Stimulated activated memory B cell treated with anti-CD40 and anti-IgM and Interleukin-4, amounts not matched to agents 10 μg/mL and 1 μg/mL and 100 μg/mL, for 72 hours (primary cell): Measurements from ENCODE around the gene FTL.

Experiments used
- ATAC-seq: fragments of 150-1000 bp; cut with Tn5 transposase; 2 replicates; pipeline ENCODE4 v1.10.0; 2021
- H3K27ac Mint-ChIP-seq: one replicate; pipeline ENCODE4 v1.8.0; 2022; ENCODE audit warnings: mild to moderate bottlenecking, mixed read lengths
- H3K27me3 Mint-ChIP-seq: one replicate; pipeline ENCODE4 v1.8.0; 2022; ENCODE audit warnings: mixed read lengths
- H3K36me3 Mint-ChIP-seq: one replicate; pipeline ENCODE4 v1.8.0; 2022; ENCODE audit warnings: mixed read lengths
- H3K4me1 Mint-ChIP-seq: one replicate; pipeline ENCODE4 v1.8.0; 2022; ENCODE audit warnings: mixed read lengths
- H3K4me3 Mint-ChIP-seq: one replicate; pipeline ENCODE4 v1.8.0; 2022; ENCODE audit warnings: mild to moderate bottlenecking, moderate library complexity, mixed read lengths
- H3K9me3 Mint-ChIP-seq: one replicate; pipeline ENCODE4 v1.8.0; 2022; ENCODE audit warnings: mixed read lengths

Gene FTL

GRCh38 chr19:48958006-48958405 lies 7.1 kb upstream of the FTL start:
- no peak overlapping the region for H3K4me3 Mint-ChIP-seq
- no peaks in the 10 kb centered on the region for H3K27me3 Mint-ChIP-seq
- H3K36me3 Mint-ChIP-seq, result peaks cover 42% of the 10 kb centered on the region
- H3K27ac Mint-ChIP-seq, result no peak overlapping the region
- no peaks in the 10 kb centered on the region for H3K9me3 Mint-ChIP-seq
- H3K4me1 Mint-ChIP-seq, result peaks cover 44% of the 10 kb centered on the region
- no peak for ATAC-seq

DNA sequence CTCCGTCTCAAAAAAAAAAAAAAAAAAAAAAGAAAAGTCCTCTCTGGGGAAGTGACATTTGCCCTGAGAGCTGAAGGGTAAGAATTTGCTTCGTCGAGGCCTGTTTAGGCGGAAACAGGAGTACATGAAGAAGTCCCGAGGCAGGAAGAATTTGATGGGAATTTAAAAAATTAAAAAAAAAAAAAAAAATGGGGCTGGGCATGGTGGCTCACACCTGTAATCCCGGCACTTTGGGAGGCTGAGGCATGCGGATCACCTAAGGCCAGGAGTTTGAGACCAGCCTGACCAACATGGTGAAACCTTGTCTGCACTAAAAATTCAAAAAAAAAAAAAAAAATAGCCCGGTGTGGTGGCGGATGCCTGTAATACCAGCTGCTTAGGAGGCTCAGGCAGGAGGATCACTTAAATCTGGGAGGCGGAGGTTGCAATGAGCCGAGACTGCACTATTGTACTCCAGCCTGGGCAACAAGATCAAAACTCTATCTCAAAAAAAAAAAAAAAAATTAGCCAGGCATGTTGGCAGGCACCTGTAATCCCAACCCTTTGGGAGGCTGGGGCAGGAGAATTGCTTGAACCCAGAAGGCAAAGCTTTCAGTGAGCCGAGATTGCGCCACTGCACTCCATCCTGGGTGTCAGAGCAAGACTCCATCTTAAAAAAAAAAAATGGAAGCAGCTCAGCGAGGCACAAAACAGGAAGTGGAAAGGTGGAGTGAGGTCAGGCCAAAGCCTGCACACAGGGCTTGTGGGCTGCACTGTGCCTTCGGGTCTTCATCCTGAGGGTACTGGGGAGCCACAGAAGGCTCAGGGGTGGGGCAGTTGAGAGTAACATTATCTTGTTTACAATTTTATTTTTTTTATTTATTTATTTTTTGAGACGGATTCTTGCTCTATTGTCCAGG lies 5.5 kb upstream of the FTL start:
- no peaks in the 10 kb centered on the region for H3K9me3 Mint-ChIP-seq
- ATAC-seq, result no peak
- H3K27me3 Mint-ChIP-seq, result no peaks in the 10 kb centered on the region
- H3K27ac Mint-ChIP-seq, result no peak overlapping the region
- H3K4me1 Mint-ChIP-seq, result peaks cover 60% of the 10 kb centered on the region
- peaks cover 42% of the 10 kb centered on the region for H3K36me3 Mint-ChIP-seq
- no peak overlapping the region for H3K4me3 Mint-ChIP-seq

- Mint-ChIP-seq H3K36me3 (peaks cover 48% of the 10 kb centered on the region), H3K27ac (peak overlapping the region; percentile 100), H3K4me1 (peaks cover 63% of the 10 kb centered on the region), H3K27me3 (no peaks in the 10 kb centered on the region), H3K4me3 (no peak overlapping the region), H3K9me3 (no peaks in the 10 kb centered on the region)
- no peak for ATAC-seq
These were observed 4.0 kb upstream of the FTL start for GRCh38 chr19:48961051-48961649.

DNA sequence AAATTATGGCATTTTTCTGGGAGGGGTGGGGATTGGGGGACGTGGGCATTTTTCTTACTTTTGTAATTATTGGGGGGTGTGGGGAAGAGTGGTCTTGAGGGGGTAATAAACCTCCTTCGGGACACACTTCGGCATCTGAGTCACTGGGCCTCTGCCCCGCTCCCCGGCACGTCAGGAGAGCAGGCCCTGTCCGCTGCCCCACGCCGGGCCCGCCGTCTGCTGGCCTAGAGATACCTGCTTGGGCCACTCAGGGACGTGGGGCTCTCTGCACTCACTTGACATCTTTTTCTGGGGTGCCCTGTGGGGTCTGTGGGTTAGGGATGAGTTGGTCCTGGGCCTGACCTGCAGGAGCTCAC lies 3.5 kb upstream of the FTL start:
- no peaks in the 10 kb centered on the region for H3K9me3 Mint-ChIP-seq
- H3K27ac Mint-ChIP-seq, result peak overlapping the region; percentile 100
- no peaks in the 10 kb centered on the region for H3K27me3 Mint-ChIP-seq
- peak overlapping the region; percentile 100 for H3K4me3 Mint-ChIP-seq
- peaks cover 48% of the 10 kb centered on the region for H3K36me3 Mint-ChIP-seq
- ATAC-seq, result no peak
- H3K4me1 Mint-ChIP-seq, result peaks cover 63% of the 10 kb centered on the region

- H3K4me3 Mint-ChIP-seq, result peak overlapping the region; percentile 100
- H3K36me3 Mint-ChIP-seq, result peaks cover 48% of the 10 kb centered on the region
- H3K27me3 Mint-ChIP-seq, result no peaks in the 10 kb centered on the region
- peaks cover 63% of the 10 kb centered on the region for H3K4me1 Mint-ChIP-seq
- peak overlapping the region; percentile 100 for H3K27ac Mint-ChIP-seq
- peak; percentile 73 for ATAC-seq
- no peaks in the 10 kb centered on the region for H3K9me3 Mint-ChIP-seq
These were observed 2.9 kb upstream of the FTL start for GRCh38 chr19:48962029-48962848.

DNA sequence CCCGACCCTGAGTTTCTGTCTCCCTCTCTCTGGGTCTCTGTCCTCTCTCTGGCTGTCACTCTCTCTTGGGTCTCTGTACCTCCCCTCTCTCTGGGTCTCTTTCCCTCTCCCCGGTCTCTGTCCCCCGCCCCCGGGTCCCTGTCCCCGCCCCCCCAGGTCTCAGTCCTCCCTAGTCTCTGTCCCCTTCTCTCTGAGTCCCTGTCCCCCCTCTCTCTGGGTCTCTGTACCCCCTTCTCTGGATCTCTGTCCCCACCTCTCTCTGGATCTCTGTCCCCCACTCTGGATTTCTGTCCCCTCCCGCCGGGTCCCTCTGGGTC lies 2.3 kb upstream of the FTL start:
- ATAC-seq, result no peak
- Mint-ChIP-seq H3K4me1 (peaks cover 68% of the 10 kb centered on the region), H3K36me3 (peaks cover 51% of the 10 kb centered on the region), H3K4me3 (peak overlapping the region; percentile 100), H3K27ac (peak overlapping the region; percentile 100), H3K27me3 (no peaks in the 10 kb centered on the region), H3K9me3 (no peaks in the 10 kb centered on the region)

DNA sequence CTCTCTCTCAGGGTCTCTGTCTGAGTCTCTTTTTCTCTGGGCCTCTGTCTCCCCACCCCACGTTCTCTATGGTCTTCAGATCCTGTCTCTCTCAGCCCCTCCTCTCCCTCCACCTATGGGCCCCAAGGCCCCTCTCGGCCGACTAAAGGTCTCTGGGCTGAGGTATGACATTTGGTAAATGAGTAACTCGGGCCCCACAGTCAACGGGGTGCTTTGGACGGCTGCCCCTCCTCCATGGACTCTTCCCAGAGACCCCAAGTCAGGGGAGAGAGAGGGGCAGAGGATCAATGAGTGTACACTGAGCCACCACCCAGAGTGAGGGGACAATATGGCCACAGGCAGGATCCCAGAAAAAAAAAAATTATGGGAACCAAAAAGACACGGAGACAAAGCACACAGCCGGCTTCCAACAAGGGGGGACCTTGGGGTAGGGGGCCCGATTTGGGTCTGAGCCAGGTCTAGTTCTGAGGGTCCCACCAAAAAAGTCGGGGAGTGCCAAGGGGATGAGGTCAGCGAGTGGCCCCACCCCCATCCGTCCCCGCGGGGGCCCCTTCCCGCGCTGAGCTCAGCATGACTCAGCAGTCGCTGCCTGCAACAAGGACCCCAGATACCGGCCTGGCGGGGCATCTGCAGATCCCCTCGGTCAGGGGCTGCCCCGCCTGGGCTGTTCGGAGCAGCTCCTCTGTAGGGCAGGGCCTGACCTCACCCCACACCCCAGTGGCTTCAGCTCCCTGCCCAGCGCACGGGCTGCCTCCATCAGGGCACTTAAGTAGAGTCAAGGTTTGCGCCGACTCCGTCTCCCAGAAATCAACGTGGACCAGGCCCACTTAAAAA lies 1.5 kb upstream of the FTL start:
- ATAC-seq, result peak; percentile 6
- H3K9me3 Mint-ChIP-seq, result no peaks in the 10 kb centered on the region
- no peaks in the 10 kb centered on the region for H3K27me3 Mint-ChIP-seq
- peak overlapping the region; percentile 100 for H3K27ac Mint-ChIP-seq
- H3K36me3 Mint-ChIP-seq, result peaks cover 50% of the 10 kb centered on the region
- peak overlapping the region; percentile 100 for H3K4me3 Mint-ChIP-seq
- peaks cover 76% of the 10 kb centered on the region for H3K4me1 Mint-ChIP-seq

GRCh38 chr19:48964205-48965039 lies 687 bp upstream of the FTL start:
- no peaks in the 10 kb centered on the region for H3K27me3 Mint-ChIP-seq
- H3K4me1 Mint-ChIP-seq, result peaks cover 76% of the 10 kb centered on the region
- peak overlapping the region; percentile 100 for H3K4me3 Mint-ChIP-seq
- ATAC-seq, result no peak
- H3K36me3 Mint-ChIP-seq, result peaks cover 52% of the 10 kb centered on the region
- peak overlapping the region; percentile 100 for H3K27ac Mint-ChIP-seq
- no peaks in the 10 kb centered on the region for H3K9me3 Mint-ChIP-seq

DNA sequence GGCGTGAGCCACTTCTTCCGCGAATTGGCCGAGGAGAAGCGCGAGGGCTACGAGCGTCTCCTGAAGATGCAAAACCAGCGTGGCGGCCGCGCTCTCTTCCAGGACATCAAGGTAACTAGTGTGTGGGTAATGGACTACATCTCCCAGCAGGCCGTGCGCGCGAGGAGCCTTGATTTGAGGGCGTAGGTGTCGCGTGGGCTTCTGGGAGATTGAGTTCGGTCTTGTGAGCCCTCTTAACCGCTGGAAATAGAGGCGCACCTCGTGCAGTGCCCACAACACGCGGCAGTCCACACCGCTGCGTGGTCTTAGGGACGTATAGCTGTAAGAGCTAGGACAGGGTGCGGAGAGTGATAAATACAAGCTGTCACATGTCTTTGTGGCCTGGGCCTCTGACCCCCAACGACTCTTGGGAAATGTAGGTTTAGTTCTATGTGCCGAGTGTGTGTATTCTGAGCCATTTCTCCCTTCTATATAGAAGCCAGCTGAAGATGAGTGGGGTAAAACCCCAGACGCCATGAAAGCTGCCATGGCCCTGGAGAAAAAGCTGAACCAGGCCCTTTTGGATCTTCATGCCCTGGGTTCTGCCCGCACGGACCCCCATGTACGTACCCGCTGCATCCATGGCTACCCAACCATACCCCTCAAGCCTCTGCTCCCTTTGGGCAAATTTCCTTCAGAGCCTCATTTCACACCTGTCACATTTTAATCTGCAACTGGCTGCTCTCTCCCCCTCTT lies 864 bp downstream of the FTL start:
- H3K9me3 Mint-ChIP-seq, result no peaks in the 10 kb centered on the region
- peak overlapping the region; percentile 100 for H3K27ac Mint-ChIP-seq

DNA sequence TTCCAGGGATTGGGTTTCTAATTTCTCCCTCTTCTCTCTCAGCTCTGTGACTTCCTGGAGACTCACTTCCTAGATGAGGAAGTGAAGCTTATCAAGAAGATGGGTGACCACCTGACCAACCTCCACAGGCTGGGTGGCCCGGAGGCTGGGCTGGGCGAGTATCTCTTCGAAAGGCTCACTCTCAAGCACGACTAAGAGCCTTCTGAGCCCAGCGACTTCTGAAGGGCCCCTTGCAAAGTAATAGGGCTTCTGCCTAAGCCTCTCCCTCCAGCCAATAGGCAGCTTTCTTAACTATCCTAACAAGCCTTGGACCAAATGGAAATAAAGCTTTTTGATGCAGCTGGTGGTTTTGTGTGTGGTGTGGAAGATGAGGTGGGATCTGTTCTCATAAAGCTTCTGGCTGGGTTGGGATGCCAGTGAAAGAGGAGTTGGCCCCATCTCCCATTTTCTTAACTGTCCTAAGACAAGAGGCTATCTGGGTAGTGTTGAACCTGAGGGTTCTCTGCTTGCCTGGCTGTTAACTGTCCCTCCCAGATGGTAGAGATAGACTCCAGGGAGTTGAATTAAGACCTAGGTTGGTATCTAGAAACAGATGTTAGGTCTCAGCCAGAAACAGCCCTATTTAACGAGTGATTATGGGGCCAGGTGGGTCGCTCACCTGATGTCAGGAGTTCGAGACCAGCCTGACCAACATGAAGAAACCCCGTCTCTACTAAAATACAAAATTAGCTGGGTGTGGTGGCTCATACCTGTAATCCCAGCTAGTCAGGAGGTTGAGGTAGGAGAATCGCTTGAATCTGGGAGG lies 1.6 kb downstream of the FTL start:
- Mint-ChIP-seq H3K27ac (peak overlapping the region; percentile 100), H3K4me1 (peaks cover 77% of the 10 kb centered on the region), H3K9me3 (no peaks in the 10 kb centered on the region), H3K4me3 (peak overlapping the region; percentile 100), H3K36me3 (peaks cover 46% of the 10 kb centered on the region), H3K27me3 (no peaks in the 10 kb centered on the region)
- no peak for ATAC-seq

More for the DNA sequence above, 864 bp downstream of the FTL start:
- Mint-ChIP-seq H3K4me1 (peaks cover 80% of the 10 kb centered on the region), H3K36me3 (peaks cover 54% of the 10 kb centered on the region), H3K27me3 (no peaks in the 10 kb centered on the region), H3K4me3 (peak overlapping the region; percentile 100)
- ATAC-seq, result peak; percentile 60

DNA sequence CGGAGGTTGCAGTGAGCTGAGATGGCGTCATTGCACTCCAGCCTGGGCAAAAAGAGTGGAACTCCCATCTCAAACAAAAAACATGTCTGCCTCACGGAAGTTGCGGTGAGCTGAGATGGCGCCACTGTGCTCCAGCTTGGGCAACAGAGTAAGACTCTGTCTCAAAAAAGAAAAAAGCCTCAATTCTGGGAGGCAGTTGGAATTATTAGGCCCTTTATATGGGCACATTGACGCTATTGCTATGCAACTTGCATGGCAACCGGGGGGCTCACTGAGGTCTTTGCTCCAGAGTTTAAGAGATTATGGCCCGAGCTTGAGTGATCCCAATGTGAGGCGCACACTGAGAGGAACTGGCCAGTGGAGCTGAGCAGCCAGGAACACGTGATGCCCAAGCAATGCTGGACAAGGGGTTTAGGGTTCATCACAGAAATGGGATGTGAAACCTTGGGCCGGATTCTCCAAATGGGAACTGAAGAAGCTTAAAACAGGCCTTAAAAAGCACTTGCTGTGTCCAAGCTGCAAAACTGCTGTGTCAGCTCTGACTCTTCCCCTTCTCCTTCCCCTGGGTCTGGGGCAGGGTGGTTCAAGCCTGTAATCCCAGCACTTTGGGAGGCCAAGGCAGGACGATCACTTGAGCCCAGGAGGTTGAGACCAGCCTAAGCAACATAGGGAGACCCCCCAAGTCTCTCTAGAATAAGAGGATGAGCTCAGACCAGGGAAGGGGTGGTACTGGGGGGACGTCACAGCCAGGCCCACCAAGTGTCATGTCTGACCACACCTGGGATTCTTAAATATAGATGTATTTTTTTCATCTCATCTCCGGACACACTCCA lies 2.5 kb downstream of the FTL start:
- Mint-ChIP-seq H3K27ac (peak overlapping the region; percentile 100), H3K4me1 (peaks cover 68% of the 10 kb centered on the region), H3K27me3 (no peaks in the 10 kb centered on the region), H3K36me3 (peaks cover 43% of the 10 kb centered on the region), H3K9me3 (no peaks in the 10 kb centered on the region), H3K4me3 (peak overlapping the region; percentile 100)
- no peak for ATAC-seq

DNA sequence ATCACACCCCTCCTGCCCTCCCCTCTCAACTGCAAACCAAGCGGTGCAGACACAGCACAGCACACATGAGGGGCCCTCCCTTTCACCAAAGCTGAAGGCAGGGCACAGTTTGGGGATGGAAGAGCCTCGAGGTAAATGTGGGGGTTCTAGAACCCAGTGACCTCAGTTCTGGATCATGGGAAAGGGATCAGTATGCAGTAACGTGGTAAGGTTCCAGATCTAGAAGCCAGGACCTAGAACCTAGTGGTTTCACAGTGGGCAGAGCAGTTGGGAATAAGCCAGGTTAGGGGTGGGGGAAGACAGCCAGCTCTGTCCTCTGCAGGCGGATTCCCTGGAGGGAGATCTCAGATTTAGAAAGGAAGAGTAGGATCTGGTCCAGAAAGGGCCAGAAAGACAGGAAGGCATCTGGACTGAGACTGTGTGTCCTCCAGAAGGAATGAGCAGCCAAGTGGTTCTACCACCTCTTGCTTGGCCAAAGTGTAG lies 3.1 kb downstream of the FTL start:
- peaks cover 49% of the 10 kb centered on the region for H3K36me3 Mint-ChIP-seq
- H3K9me3 Mint-ChIP-seq, result no peaks in the 10 kb centered on the region
- H3K27ac Mint-ChIP-seq, result peak overlapping the region; percentile 100
- H3K4me1 Mint-ChIP-seq, result peaks cover 62% of the 10 kb centered on the region
- no peak for ATAC-seq
- no peak overlapping the region for H3K4me3 Mint-ChIP-seq
- H3K27me3 Mint-ChIP-seq, result no peaks in the 10 kb centered on the region
